ENCODE results near the gene LMF1. TPM values are rescaled to one million over a fixed set of nuclear protein-coding genes. Genes with fewer than 3 reads are reported as not detected.
A peak's percentile ranks its signal among the peaks of the same experiment; 100 is the strongest.

The LMF1 gene
- total and polyA plus RNA-seq, 9 of the 15 experiments (the other 6 are each of a cell fraction or from before 2014, with no cell fraction given) = 0.11 to 1.6 (median 0.55) TPM; not detected in 1

- TF ChIP-seq MCM7 (IDR thresholded peaks at IDR 0.05) (no peak), ATF4 (CRISPR knock-in tag; IDR thresholded peaks at IDR 0.05) (no peak), GATAD2A (IDR thresholded peaks at IDR 0.05) (no peak)
Observed at GRCh38 chr16:982145-983043, 11.6 kb upstream of the LMF1 start (continued).

- FAIRE-seq = no peak
- peaks cover 15% of the 10 kb centered on the region for H4K20me1 ChIP-seq (replicated peaks; ENCODE audit: control insufficient read depth, insufficient read depth, low read length)
- in situ Hi-C loops (cut with MboI) = no loop called here
- H3K27me3 ChIP-seq (ENCODE audit: control insufficient read depth in 2 of 2, insufficient read depth in 2 of 2, low read length in 2 of 2) = peaks cover 25 to 81% of the 10 kb centered on the region in 2 experiments; a peak in 4 of 5 replicates
- WGBS (ENCODE audit: insufficient coverage, low coverage, missing lambda C conversion rate) = 54% methylated on average over 24 of the region's 80 CpGs
- H3K9me1 ChIP-seq (ENCODE audit: control insufficient read depth, insufficient read depth, low read length) = no peaks in the 10 kb centered on the region
- BruUV-seq (replicated peaks) = no TSS peak
- H3K36me3 ChIP-seq (ENCODE audit: control insufficient read depth, insufficient read depth, low read length) = no peaks in the 10 kb centered on the region
- peak within 1 kb of the TSS; percentile 13; the same call in 1 of the 2 replicates for H3K4me3 ChIP-seq
- intact Hi-C loops (cut with micrococcal nuclease) = no loop called here
- CTCF ChIA-PET (ENCODE audit: low intra/inter-chr PET ratio) = no interaction called here
- peak in 1 of 4 experiments; percentile 90 for DNase-seq (ENCODE audit: extremely low read depth in 1 of 4, low spot score in 3 of 4)
- H2AFZ ChIP-seq (ENCODE audit: low read depth, low read length) = peak within 1 kb of the TSS; percentile 63; the same call in 1 of the 2 replicates
- H3K9me3 ChIP-seq (replicated peaks; ENCODE audit: control insufficient read depth, insufficient read depth, low read depth, low read length) = no peaks in the 10 kb centered on the region
- ATAC-seq = no peak
- peaks cover 0 to 63% of the 10 kb centered on the region in 2 experiments; a peak in 2 of 5 replicates for H3K4me1 ChIP-seq (replicated peaks in 1 of 2; ENCODE audit: control insufficient read depth in 2 of 2, insufficient read depth in 2 of 2, low read length in 2 of 2)
- H3K27ac ChIP-seq (ENCODE audit: extremely low read depth, low read depth, low read length) = no peak within 1 kb of the TSS
- peak within 1 kb of the TSS; percentile 46; the same call in 1 of the 2 replicates for H3K4me2 ChIP-seq (ENCODE audit: insufficient read depth, low read length)
- H3K9ac ChIP-seq (ENCODE audit: insufficient read depth in 1 of 2, low read depth in 2 of 2, low read length in 2 of 2) = no peak within 1 kb of the TSS
- no peaks in the 10 kb centered on the region for H3K79me2 ChIP-seq (ENCODE audit: control insufficient read depth, insufficient read depth, low read length)
- no peak for TF ChIP-seq BDP1 (IDR thresholded peaks at IDR 0.05; ENCODE audit: insufficient read depth, insufficient read length)
- TF ChIP-seq SMARCE1 (IDR thresholded peaks at IDR 0.05) = no peak
- TF ChIP-seq ZNF197 (CRISPR knock-in tag; IDR thresholded peaks at IDR 0.05; ENCODE audit: low read depth) = no peak
- no peak for TF ChIP-seq ZBTB8A (IDR thresholded peaks at IDR 0.05; ENCODE audit: partially characterized antibody)
- no peak for TF ChIP-seq ZNF133 (CRISPR knock-in tag; IDR thresholded peaks at IDR 0.05)
- TF ChIP-seq SRSF7 (optimal IDR thresholded peaks at IDR 0.05; ENCODE audit: low read depth, low read length) = no peak
- POLR2A ChIA-PET = interaction anchor here (0.9 kb wide), 1 partner anchor 23 kb away, joined by 3 read pairs; no protein-coding TSS in a partner anchor
Observed at GRCh38 chr16:981695-982144, 10.9 kb upstream of the LMF1 start, which contains the start of gene SOX8. TSS of gene SOX8 (plus strand) at chr16:981770. CDS start at chr16:981923, 153 bp downstream.

All from K562 (cell line).